Right lobe of liver (tissue), 6 donors: ENCODE results near the gene PNPLA5. TPM values are rescaled to one million over a fixed set of nuclear protein-coding genes. Genes with fewer than 3 reads are reported as not detected.

Source experiments
- ATAC-seq, 4 donors: fragments of 200-7000 bp; cut with Tn5 transposase; one replicate each; pipeline ENCODE4 v1.9.1; 2020; ENCODE audit warnings: mild to moderate bottlenecking in 4 of 4, moderate library complexity in 4 of 4
- DNase-seq, 3 donors: peaks; one replicate each; pipeline ENCODE4 v3.0.0-alpha.2; 2020
- H3K27ac ChIP-seq, 3 donors: fragments of 200-600 bp; one replicate each; pipeline ENCODE4 v1.8.0; 2022
- H3K27me3 ChIP-seq, 2 donors: fragments of 200-600 bp; one replicate each; pipeline ENCODE4 v1.8.0; 2022
- H3K36me3 ChIP-seq, 4 donors: fragments of 200-600 bp; sonication (generic) in 1 of 4; one replicate each; pipeline versions ENCODE4 v1.5.1 to v1.8.0; 2017 to 2022; ENCODE audit warnings: control low read depth in 1 of 4
- H3K4me1 ChIP-seq, 4 donors: fragments of 200-600 bp; sonication (generic) in 1 of 4; one replicate each; pipeline versions ENCODE4 v1.5.1 to v1.8.0; 2017 to 2022; ENCODE audit warnings: control low read depth in 1 of 4
- H3K4me3 ChIP-seq, 3 donors: fragments of 200-600 bp; one replicate each; pipeline ENCODE4 v1.8.0; 2022
- H3K9me3 ChIP-seq, 4 donors: fragments of 200-600 bp; sonication (generic) in 1 of 4; one replicate each; pipeline versions ENCODE4 v1.5.1 to v1.8.0; 2017 to 2022; ENCODE audit warnings: control low read depth in 1 of 4
- CTCF ChIP-seq, 4 donors: fragments of 200-600 bp in 3 of 4; fragments of 450-650 bp in 1 of 4; IDR thresholded peaks; one replicate each; pipeline versions ENCODE4 v1.5.1 to v1.8.0; 2016 to 2022; ENCODE audit warnings: antibody characterized with exemption in 4 of 4, mild to moderate bottlenecking in 2 of 4
- POLR2A ChIP-seq: fragments of 450-650 bp; IDR thresholded peaks from one replicate; pipeline ENCODE4 v1.6.1; 2017; ENCODE audit warnings: antibody characterized with exemption, mild to moderate bottlenecking
- WGBS: methylation state at CpG from one replicate; pipeline ENCODE4 v1.1.6; 2018; ENCODE audit warnings: low coverage, low lambda C conversion rate; ENCODE audit not compliant: insufficient coverage; ENCODE audit errors: missing lambda C conversion rate; 5-methylcytosine and 5-hydroxymethylcytosine counted together
- intact Hi-C, 2 donors: fragments of 100-400 bp; cut with DNase I; formaldehyde crosslinking; loops; one replicate each; pipeline versions ENCODE4 v1.11.2 to v1.14.1; 2022
- long read RNA-seq: library from polyadenylated mRNA; unstranded; transcript quantifications from one replicate; pipeline ENCODE4 v2.0.0, GENCODE V29; 2019
- total RNA-seq, 6 experiments: library from RNA; depleted of rRNA in 2 of 6; stranded (reverse); fragments of >200 nt in 2 of 6; fragmentation: NEBNext Ultra II Directional in 3 of 6; extraction: Animal tissue kit (Norgen Biotek cat#: 25700) in 3 of 6; gene quantifications; one replicate each; pipeline versions ENCODE4 v1.1.0 to v1.2.4, GENCODE V29; 2016 to 2023
- donor health status: DM: no; HTN: yes; CAD: no.
- donor health status: DM: no; HTN: no; CAD: no.
- donor health status: DM: no; HTN: no; CAD: no.
- donor health status: DM: no; HTN: yes; CAD: no.
- donor health status: DM: no; HTN: yes; CAD: no.

The PNPLA5 gene
- 1 to 10 TPM in 1 of 6 experiments, not detected in 5; 2.8 TPM for total RNA-seq
- long read RNA-seq, result 0 reads

DNA sequence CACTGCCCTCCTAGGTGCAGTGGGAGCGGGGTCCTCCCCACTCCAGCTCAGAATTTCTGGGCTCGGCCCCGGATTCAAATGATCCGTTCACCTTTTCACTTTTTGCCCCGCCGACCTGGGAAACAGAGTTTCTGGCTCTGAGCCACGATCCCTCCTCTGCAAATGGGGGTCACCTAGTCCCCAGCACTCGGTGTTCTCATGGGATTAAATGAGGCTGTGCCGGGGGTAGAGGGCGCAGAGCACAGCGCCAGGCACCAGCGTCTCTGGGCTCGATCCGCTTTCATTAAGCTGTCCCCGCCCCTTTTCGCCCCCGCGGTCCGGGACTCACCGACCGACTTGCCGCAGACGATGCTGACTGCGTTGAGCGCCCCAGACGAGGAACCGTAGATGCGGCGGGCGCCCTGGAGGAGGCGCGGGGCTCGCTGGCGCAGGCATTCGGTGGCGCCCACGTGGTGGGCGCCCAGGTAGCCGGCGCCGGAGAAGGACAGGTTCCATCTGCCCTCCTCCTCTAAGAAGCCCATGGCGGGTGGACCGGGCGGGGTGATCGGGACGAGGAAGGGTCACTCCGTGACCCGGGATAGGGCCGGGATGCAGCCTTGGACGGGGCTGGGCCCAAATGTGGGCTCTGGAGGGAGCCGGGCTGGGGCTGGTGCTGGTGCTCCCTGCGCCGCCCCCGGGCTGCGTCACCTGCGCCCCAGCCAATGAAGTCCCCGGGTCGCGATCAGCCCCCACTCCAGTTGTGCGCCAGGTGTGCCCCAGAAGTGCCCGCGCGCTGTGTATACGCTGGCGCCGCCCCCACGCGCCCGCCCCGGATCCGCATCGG, at the start of gene PNPLA5:
PNPLA5 (minus strand) TSS at position 654 of the 823 bp plus-strand sequence; CDS start at position 521, 133 bp downstream.
- peak in 1 of 3 donors; percentile 48 for DNase-seq
- 0% methylated on average over 12 of the region's 72 CpGs for WGBS

GRCh38 chr22:43941449-43941848, 49.6 kb upstream of the PNPLA5 start:
- Histone ChIP-seq H3K27me3 (no peaks in the 10 kb centered on the region), H3K4me1 (no peaks in the 10 kb centered on the region), H3K36me3 (peaks cover 0 to 97% (median 47%) of the 10 kb centered on the region in 4 donors), H3K4me3 (no peak overlapping the region), H3K9me3 (no peaks in the 10 kb centered on the region), H3K27ac (no peak overlapping the region)
- DNase-seq (no peak), ATAC-seq (no peak)
- 78% methylated on average over 5 of the region's 6 CpGs for WGBS
- intact Hi-C loops, result no loop called here
- TF ChIP-seq CTCF (IDR thresholded peaks at IDR 0.05), result no peak
- no peak for TF ChIP-seq POLR2A

More for the DNA sequence above, at the start of gene PNPLA5:
- intact Hi-C loops, result no loop called here
- Histone ChIP-seq H3K27ac (no peak within 1 kb of the TSS), H3K36me3 (no peaks in the 10 kb centered on the region), H3K27me3 (peaks cover 0 to 15% of the 10 kb centered on the region in 2 donors), H3K4me3 (no peak within 1 kb of the TSS), H3K9me3 (no peaks in the 10 kb centered on the region), H3K4me1 (peaks cover 0 to 6% (median 3%) of the 10 kb centered on the region in 4 donors)
- ATAC-seq, result peak in 2 of 4 donors; percentile 22 to 40
- TF ChIP-seq POLR2A, result no peak
- TF ChIP-seq CTCF (IDR thresholded peaks at IDR 0.05), result no peak

- TF ChIP-seq POLR2A (no peak), CTCF (IDR thresholded peaks at IDR 0.05) (no peak)
Measured at GRCh38 chr22:43931771-43932170, 40.0 kb upstream of the PNPLA5 start.

GRCh38 chr22:43928908-43929307, 37.1 kb upstream of the PNPLA5 start:
- TF ChIP-seq POLR2A (no peak), CTCF (IDR thresholded peaks at IDR 0.05) (no peak)
- H3K27me3 ChIP-seq, result no peaks in the 10 kb centered on the region
- DNase-seq, result no peak
- peak overlapping the region in 1 of 3 donors; percentile 44 for H3K4me3 ChIP-seq
- peak overlapping the region in 1 of 3 donors; percentile 93 for H3K27ac ChIP-seq
- no peak for ATAC-seq
- intact Hi-C loops, result no loop called here
- H3K36me3 ChIP-seq, result peaks cover 0 to 59% (median 31%) of the 10 kb centered on the region in 4 donors
- WGBS, result 79% methylated on average over 4 of the region's 6 CpGs
- H3K9me3 ChIP-seq, result no peaks in the 10 kb centered on the region
- H3K4me1 ChIP-seq, result peaks cover 0 to 47% (median 17%) of the 10 kb centered on the region in 4 donors

More at GRCh38 chr22:43931771-43932170, 40.0 kb upstream of the PNPLA5 start:
- intact Hi-C loops, result no loop called here
- H3K27ac ChIP-seq, result no peak overlapping the region
- no peaks in the 10 kb centered on the region for H3K9me3 ChIP-seq
- no peaks in the 10 kb centered on the region for H3K27me3 ChIP-seq
- peaks cover 0 to 81% (median 40%) of the 10 kb centered on the region in 4 donors for H3K36me3 ChIP-seq
- DNase-seq, result no peak
- H3K4me1 ChIP-seq, result peaks cover 0 to 35% (median 12%) of the 10 kb centered on the region in 4 donors
- H3K4me3 ChIP-seq, result no peak overlapping the region
- WGBS, result 89% methylated on average over 4 of the region's 4 CpGs
- no peak for ATAC-seq
